ENCODE results near the gene TMEM80. TPM values are rescaled to one million over a fixed set of nuclear protein-coding genes. Genes with fewer than 3 reads are reported as not detected.

TMEM80 gene
- total and polyA plus RNA-seq, 10 of the 15 experiments (the other 5 are each of a cell fraction or from before 2014, with no cell fraction given): 6.7 to 30.9 (median 20.7) TPM

DNA sequence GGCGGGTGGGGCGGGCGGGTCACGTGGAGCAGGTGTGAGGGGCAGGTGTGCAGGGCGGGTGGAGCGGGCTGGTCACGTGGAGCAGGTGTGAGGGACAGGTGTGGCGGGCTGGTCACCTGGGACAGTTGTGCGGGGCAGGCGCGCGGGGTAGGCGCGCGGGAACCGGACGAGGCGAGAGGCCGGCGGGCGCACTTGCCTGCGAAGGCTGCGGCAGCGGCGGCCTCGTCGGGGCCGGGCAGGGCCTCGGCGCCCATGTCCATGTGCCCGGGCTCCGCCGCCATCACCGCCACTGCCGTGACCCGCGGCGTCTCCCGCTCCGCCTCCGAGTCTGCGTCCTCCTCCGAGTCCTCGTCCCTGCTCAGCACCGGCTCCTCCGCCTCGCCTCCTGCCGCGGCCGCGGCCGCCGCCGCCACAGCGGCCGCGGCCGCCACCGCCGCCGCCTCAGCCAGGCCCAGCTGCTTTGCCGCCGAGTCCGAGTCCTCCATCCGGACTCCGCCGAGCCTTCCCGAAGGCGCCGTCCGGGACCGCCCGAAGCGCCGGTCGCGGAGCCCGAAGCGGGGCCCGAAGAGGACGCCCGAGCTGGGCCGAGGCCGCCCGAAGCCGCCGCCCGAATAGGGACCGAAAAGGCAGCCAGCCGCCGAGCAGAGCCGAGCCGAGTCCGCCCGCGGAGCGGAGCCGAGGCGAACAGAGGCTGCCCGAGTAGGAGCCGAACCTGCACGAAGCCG, 891 bp upstream of the TMEM80 start, which contains the start of gene DEAF1 (continued):
- no peak for TF ChIP-seq RFX5 (IDR thresholded peaks at IDR 0.05; ENCODE audit: low read depth, low read length)
- TF ChIP-seq, protein P1, sequence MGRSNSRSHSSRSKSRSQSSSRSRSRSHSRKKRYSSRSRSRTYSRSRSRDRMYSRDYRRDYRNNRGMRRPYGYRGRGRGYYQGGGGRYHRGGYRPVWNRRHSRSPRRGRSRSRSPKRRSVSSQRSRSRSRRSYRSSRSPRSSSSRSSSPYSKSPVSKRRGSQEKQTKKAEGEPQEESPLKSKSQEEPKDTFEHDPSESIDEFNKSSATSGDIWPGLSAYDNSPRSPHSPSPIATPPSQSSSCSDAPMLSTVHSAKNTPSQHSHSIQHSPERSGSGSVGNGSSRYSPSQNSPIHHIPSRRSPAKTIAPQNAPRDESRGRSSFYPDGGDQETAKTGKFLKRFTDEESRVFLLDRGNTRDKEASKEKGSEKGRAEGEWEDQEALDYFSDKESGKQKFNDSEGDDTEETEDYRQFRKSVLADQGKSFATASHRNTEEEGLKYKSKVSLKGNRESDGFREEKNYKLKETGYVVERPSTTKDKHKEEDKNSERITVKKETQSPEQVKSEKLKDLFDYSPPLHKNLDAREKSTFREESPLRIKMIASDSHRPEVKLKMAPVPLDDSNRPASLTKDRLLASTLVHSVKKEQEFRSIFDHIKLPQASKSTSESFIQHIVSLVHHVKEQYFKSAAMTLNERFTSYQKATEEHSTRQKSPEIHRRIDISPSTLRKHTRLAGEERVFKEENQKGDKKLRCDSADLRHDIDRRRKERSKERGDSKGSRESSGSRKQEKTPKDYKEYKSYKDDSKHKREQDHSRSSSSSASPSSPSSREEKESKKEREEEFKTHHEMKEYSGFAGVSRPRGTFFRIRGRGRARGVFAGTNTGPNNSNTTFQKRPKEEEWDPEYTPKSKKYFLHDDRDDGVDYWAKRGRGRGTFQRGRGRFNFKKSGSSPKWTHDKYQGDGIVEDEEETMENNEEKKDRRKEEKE (IDR thresholded peaks at IDR 0.05): 0 out of 2 replicates have a peak, but pooled peaks have one; percentile 65
- no peak for TF ChIP-seq TBL1XR1 (IDR thresholded peaks at IDR 0.05; ENCODE audit: low read depth, low read length)
- TF ChIP-seq IRF4 (IDR thresholded peaks at IDR 0.05; ENCODE audit: low read depth, low read length): no peak
- TF ChIP-seq TCF7 (IDR thresholded peaks at IDR 0.05; ENCODE audit: borderline replicate concordance): no peak
- peak; percentile 26; the same call in 1 of the 2 replicates for TF ChIP-seq TCF12 (IDR thresholded peaks at IDR 0.05; ENCODE audit: low read depth, low read length)
- TF ChIP-seq BHLHE40 (IDR thresholded peaks at IDR 0.05; ENCODE audit: borderline replicate concordance in 1 of 2, low read depth in 2 of 2, low read length in 1 of 2): peak; percentile 22 to 83; a peak in 2 of 4 replicates
- TF ChIP-seq MYB (IDR thresholded peaks at IDR 0.05; ENCODE audit: borderline replicate concordance, low read depth, low read length): no peak
- TF ChIP-seq, protein P2, sequence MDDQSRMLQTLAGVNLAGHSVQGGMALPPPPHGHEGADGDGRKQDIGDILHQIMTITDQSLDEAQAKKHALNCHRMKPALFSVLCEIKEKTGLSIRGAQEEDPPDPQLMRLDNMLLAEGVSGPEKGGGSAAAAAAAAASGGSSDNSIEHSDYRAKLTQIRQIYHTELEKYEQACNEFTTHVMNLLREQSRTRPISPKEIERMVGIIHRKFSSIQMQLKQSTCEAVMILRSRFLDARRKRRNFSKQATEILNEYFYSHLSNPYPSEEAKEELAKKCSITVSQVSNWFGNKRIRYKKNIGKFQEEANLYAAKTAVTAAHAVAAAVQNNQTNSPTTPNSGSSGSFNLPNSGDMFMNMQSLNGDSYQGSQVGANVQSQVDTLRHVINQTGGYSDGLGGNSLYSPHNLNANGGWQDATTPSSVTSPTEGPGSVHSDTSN (IDR thresholded peaks at IDR 0.05; ENCODE audit: insufficient replicate concordance, low read depth, low read length): no peak

Measured in GM12878 (cell line).